Esophagus squamous epithelium (tissue), 5 donors: ENCODE data around the gene ZNF784. TPM values are rescaled to one million over a fixed set of nuclear protein-coding genes. Genes with fewer than 3 reads are reported as not detected.
A peak's percentile ranks its signal among the peaks of the same experiment; 100 is the strongest.

Experiments
- DNase-seq: peaks from one replicate; lab custom pipeline; 2025; lab: John Stamatoyannopoulos, UW
- H3K27ac ChIP-seq, 4 donors: fragments of 200-600 bp; sonication (generic); one replicate each; pipeline ENCODE4 v1.5.1; 2016 to 2019; ENCODE audit warnings: mild to moderate bottlenecking in 1 of 4
- H3K27me3 ChIP-seq, 4 donors: fragments of 200-600 bp; sonication (generic); 1 replicate in 3 of 4; 2 replicates in 1 of 4; pipeline versions ENCODE4 v1.5.1 to v1.6.0; 2017 to 2021; ENCODE audit warnings: antibody characterized with exemption in 1 of 4
- H3K36me3 ChIP-seq, 3 donors: fragments of 200-600 bp; sonication (generic); one replicate each; pipeline ENCODE4 v1.5.1; 2016 to 2019
- H3K4me1 ChIP-seq, 3 donors: fragments of 200-600 bp; sonication (generic); one replicate each; pipeline ENCODE4 v1.5.1; 2017 to 2019
- H3K4me3 ChIP-seq, 4 donors: fragments of 200-600 bp; sonication (generic); 1 replicate in 3 of 4; 2 replicates in 1 of 4; pipeline ENCODE4 v1.5.1; 2016 to 2019; ENCODE audit warnings: mild to moderate bottlenecking in 2 of 4, moderate library complexity in 1 of 4
- H3K9me3 ChIP-seq, 3 donors: fragments of 200-600 bp; sonication (generic); one replicate each; pipeline ENCODE4 v1.5.1; 2016 to 2019
- POLR2A ChIP-seq, 4 donors: fragments of 450-650 bp; IDR thresholded peaks; one replicate each; pipeline ENCODE4 v1.6.1; 2017; ENCODE audit warnings: antibody characterized with exemption in 4 of 4, mild to moderate bottlenecking in 4 of 4, moderate library complexity in 3 of 4
- WGBS, 2 donors: methylation state at CpG; one replicate each; pipeline ENCODE4 v1.1.5; 2018; 5-methylcytosine and 5-hydroxymethylcytosine counted together
- intact Hi-C: fragments of 100-400 bp; cut with DNase I; formaldehyde crosslinking; loops from one replicate; pipeline ENCODE4 v1.15.0; 2022
- total RNA-seq, 4 donors: library from RNA; depleted of rRNA; stranded (reverse); fragments of >200 nt; gene quantifications; one replicate each; pipeline ENCODE4 v1.1.0, GENCODE V29; 2016
- TF ChIP-seq, protein P1 (sequence below), 6 experiments: fragments of 450-650 bp in 4 of 6; fragments of 200-600 bp in 2 of 6; sonication (generic) in 2 of 6; IDR thresholded peaks; one replicate each; pipeline ENCODE4 v1.5.1; 2016 to 2019; ENCODE audit warnings: antibody characterized with exemption in 6 of 6, mild to moderate bottlenecking in 4 of 6, moderate library complexity in 4 of 6
- donor health status: DM: yes; HTN: yes; CAD: no.

ZNF784 gene
- total RNA-seq, 4 donors from 2014 or later: 2.9 to 6.9 (median 4.4) TPM

DNA sequence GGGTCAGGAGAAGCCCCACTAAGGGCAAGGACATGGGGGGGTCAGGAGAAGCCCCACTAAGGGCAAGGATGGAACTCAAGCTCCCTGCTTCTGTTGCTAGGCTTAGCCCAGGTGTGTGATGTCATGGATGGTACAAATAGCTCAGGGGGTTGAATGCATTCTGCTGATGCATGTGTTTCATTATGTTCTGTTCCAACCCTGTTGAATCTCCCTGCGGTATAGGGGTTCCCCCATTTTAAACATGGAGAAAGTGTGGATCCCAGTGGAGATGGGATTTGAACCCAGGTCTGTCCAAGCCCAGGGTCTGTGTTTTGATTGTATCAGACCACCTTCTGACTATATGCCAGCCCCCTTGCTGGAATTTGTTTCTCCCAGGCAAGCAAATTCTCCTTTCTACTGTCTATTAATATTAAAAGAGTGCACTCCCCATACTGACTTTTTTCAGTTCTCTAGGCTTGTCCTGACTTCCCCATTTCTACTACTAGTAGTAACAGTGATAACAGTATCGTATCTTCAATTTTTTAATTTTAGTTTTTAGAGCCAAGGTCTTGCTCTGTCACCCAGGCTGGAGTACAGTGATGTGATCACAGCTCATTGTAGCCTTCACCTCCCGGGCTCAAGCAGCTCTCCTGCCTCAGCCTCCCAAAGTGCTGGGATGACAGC, 12.3 kb downstream of the ZNF784 start:
- Histone ChIP-seq H3K4me3 (no peak overlapping the region), H3K9me3 (no peaks in the 10 kb centered on the region), H3K27ac (no peak overlapping the region), H3K4me1 (peaks cover 3 to 31% (median 4%) of the 10 kb centered on the region in 3 donors), H3K27me3 (no peaks in the 10 kb centered on the region), H3K36me3 (peaks cover 15 to 73% (median 25%) of the 10 kb centered on the region in 3 donors)
- intact Hi-C loops: loop anchor here (5.0 kb wide), 1 partner anchor 95 kb away; no protein-coding TSS in a partner anchor
- TF ChIP-seq POLR2A (IDR thresholded peaks at IDR 0.05): no peak
- TF ChIP-seq, protein P1, sequence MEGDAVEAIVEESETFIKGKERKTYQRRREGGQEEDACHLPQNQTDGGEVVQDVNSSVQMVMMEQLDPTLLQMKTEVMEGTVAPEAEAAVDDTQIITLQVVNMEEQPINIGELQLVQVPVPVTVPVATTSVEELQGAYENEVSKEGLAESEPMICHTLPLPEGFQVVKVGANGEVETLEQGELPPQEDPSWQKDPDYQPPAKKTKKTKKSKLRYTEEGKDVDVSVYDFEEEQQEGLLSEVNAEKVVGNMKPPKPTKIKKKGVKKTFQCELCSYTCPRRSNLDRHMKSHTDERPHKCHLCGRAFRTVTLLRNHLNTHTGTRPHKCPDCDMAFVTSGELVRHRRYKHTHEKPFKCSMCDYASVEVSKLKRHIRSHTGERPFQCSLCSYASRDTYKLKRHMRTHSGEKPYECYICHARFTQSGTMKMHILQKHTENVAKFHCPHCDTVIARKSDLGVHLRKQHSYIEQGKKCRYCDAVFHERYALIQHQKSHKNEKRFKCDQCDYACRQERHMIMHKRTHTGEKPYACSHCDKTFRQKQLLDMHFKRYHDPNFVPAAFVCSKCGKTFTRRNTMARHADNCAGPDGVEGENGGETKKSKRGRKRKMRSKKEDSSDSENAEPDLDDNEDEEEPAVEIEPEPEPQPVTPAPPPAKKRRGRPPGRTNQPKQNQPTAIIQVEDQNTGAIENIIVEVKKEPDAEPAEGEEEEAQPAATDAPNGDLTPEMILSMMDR (IDR thresholded peaks at IDR 0.05): no peak
- no peak for DNase-seq
- WGBS, 2 donors: 71 to 79% methylated on average over 3 of the region's 3 CpGs

DNA sequence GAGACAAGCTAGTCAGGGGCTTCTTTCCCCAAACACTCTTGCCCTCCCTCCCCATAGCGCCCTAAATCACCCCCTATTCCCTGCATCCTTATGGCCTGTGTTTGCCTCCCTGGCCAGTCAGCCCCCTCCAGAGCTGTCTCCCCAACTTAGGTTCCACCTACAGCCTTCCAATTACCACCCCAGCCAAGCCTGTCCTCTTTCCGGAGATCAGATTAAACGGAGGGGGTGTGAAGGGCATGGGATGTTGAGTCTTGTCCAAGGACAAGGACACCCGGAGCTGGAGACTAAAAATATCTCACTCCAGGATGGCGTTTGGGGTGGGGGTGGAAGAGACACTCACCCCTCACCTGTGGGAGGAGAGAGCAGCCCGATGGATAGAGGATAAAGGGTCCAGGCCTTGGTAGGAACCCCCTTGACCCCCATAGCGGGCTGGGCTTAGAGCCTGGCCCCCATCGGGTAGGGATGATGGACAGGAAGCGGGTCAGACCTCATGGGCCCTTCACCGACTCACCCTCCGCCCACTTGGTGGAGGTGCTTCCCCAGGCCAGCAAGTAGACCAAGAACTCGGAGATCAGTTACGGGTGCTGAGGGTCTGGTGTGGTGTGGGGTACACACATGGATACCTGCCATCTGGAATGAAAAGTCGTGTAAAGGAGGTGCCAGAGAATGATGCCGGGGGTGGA, 12.9 kb downstream of the ZNF784 start:
- WGBS, 2 donors: 68 to 92% methylated on average over 3 to 11 of the region's 15 CpGs
- no peak for DNase-seq
- H3K36me3 ChIP-seq: peaks cover 10 to 70% (median 18%) of the 10 kb centered on the region in 3 donors
- no peak overlapping the region for H3K4me3 ChIP-seq
- H3K27me3 ChIP-seq: no peaks in the 10 kb centered on the region
- intact Hi-C loops: loop anchor here (5.0 kb wide), 1 partner anchor 94 kb away; no protein-coding TSS in a partner anchor
- H3K9me3 ChIP-seq: no peaks in the 10 kb centered on the region
- H3K27ac ChIP-seq: no peak overlapping the region
- TF ChIP-seq, protein P1 (IDR thresholded peaks at IDR 0.05): no peak
- TF ChIP-seq POLR2A (IDR thresholded peaks at IDR 0.05): no peak
- peaks cover 7 to 32% (median 9%) of the 10 kb centered on the region in 3 donors for H3K4me1 ChIP-seq

DNA sequence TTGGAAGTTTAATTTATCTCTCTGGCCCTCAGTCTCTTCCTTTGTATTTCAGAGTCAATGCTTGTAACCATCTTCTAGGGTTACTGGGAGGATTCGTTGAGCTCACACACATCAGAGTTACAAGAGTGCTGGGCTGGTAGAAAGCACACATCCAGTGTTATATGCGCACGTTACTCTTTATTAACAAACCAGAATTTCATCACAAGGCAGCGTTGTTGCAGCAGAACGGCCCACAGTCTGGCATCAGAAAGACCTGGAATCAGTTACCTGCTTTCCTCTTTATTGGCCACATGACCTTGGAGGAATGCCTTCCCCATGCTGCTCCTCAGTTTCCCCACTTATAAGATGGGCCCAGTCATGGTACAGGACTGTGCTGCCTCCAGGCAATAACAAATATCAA, 15.0 kb downstream of the ZNF784 start:
- Histone ChIP-seq H3K4me3 (no peak overlapping the region), H3K9me3 (no peaks in the 10 kb centered on the region), H3K36me3 (peaks cover 0 to 49% (median 3%) of the 10 kb centered on the region in 3 donors), H3K27me3 (no peaks in the 10 kb centered on the region), H3K4me1 (peaks cover 14 to 48% (median 18%) of the 10 kb centered on the region in 3 donors), H3K27ac (no peak overlapping the region)
- TF ChIP-seq, protein P1 (IDR thresholded peaks at IDR 0.05): no peak
- TF ChIP-seq POLR2A (IDR thresholded peaks at IDR 0.05): no peak
- intact Hi-C loops: no loop called here
- 81 to 95% methylated on average over 4 to 5 of the region's 5 CpGs for WGBS, 2 donors
- no peak for DNase-seq

DNA sequence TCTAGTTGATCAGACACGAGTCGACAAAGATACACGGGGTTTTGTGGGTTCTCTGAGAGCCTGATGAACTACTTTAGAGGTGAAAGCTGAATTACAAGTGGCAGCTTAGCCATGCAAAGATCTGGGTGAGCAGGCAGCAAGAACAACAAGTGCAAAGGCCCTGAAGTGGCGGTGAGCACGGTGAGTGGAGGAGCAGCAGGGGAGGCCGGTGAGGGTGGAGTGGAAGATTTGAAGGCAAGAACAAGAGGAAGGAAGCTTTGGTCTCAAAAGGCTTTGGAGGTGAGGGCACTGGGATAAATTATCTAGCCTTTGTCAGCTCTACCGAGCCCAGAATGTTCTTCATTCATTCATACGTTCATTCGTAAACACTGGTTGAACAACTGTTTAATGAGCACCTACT, 17.5 kb downstream of the ZNF784 start:
- TF ChIP-seq POLR2A (IDR thresholded peaks at IDR 0.05): no peak
- TF ChIP-seq, protein P1 (IDR thresholded peaks at IDR 0.05): no peak
- peak overlapping the region in 2 of 4 donors; percentile 80 to 84 for H3K4me3 ChIP-seq
- H3K9me3 ChIP-seq: no peaks in the 10 kb centered on the region
- WGBS, 2 donors: 62 to 70% methylated on average over 9 of the region's 9 CpGs
- peaks cover 18 to 69% (median 25%) of the 10 kb centered on the region in 3 donors for H3K4me1 ChIP-seq
- H3K36me3 ChIP-seq: peaks cover 0 to 46% (median 11%) of the 10 kb centered on the region in 3 donors
- H3K27ac ChIP-seq: peak overlapping the region in 3 of 4 donors; percentile 96 to 97 (median 97)
- no peaks in the 10 kb centered on the region for H3K27me3 ChIP-seq
- intact Hi-C loops: no loop called here
- DNase-seq: no peak

DNA sequence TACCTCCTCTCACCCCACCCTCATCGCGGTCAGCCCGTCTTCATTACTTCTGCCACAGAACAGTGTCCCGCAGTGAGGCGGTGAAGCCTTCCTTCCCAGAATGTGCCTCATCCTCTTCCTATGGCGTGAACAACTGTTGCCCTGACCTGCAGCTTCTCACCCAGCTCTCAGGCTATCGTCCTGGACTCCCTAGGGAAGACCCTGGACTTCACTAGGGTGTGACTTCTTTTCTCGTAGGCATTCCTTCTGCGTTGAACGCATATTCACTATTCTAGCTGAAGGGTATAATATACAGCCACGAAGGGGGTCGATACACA, 17.9 kb downstream of the ZNF784 start:
- TF ChIP-seq POLR2A (IDR thresholded peaks at IDR 0.05): no peak
- TF ChIP-seq, protein P1 (IDR thresholded peaks at IDR 0.05): peak in 1 of 6 experiments; percentile 2
- DNase-seq: no peak
- Histone ChIP-seq H3K4me3 (peak overlapping the region; percentile 77 to 86 (median 82)), H3K27ac (peak overlapping the region; percentile 96 to 97 (median 97)), H3K27me3 (no peaks in the 10 kb centered on the region), H3K9me3 (no peaks in the 10 kb centered on the region), H3K36me3 (peaks cover 0 to 43% (median 11%) of the 10 kb centered on the region in 3 donors), H3K4me1 (peaks cover 22 to 69% (median 29%) of the 10 kb centered on the region in 3 donors)
- WGBS, 2 donors: 18 to 25% methylated on average over 11 to 12 of the region's 12 CpGs
- intact Hi-C loops: no loop called here
